Measurements from ENCODE around the gene UNC5CL. TPM values are rescaled to one million over a fixed set of nuclear protein-coding genes. Genes with fewer than 3 reads are reported as not detected.

Gene UNC5CL
- total RNA-seq, 1 experiment from 2014 or later: 5.5 TPM

GRCh38 chr6:41047745-41048732 is 9.0 kb upstream of the UNC5CL start:
- H3K9me3 ChIP-seq: no peaks in the 10 kb centered on the region
- Mint-ChIP-seq H3K27me3 (ENCODE audit: insufficient read depth, unreplicated experiment) (no peaks in the 10 kb centered on the region), H3K4me1 (ENCODE audit: low read depth, unreplicated experiment) (peaks cover 75% of the 10 kb centered on the region), H3K36me3 (ENCODE audit: insufficient read depth, unreplicated experiment) (no peaks in the 10 kb centered on the region), H3K4me3 (ENCODE audit: unreplicated experiment) (no peak overlapping the region), H3K9me3 (ENCODE audit: unreplicated experiment) (no peaks in the 10 kb centered on the region), H3K27ac (ENCODE audit: unreplicated experiment) (peak overlapping the region; percentile 64)
- no peak for TF ChIP-seq CTCF (IDR thresholded peaks at IDR 0.05; ENCODE audit: insufficient read depth in 1 of 2, low read depth in 1 of 2, low read length in 1 of 2, severe bottlenecking in 1 of 2, unreplicated experiment in 1 of 2)
- intact Hi-C loops (cut with micrococcal nuclease; ENCODE audit: unreplicated experiment): no loop called here
- no peaks in the 10 kb centered on the region for H3K27me3 ChIP-seq (replicated peaks; ENCODE audit: control insufficient read depth, insufficient read depth, low read length)
- peaks cover 83% of the 10 kb centered on the region for H3K4me1 ChIP-seq
- CTCF ChIA-PET: interaction anchor here (1.1 to 1.2 kb wide), 2 partner anchors 8 to 10 kb away, joined by 3 read pairs; no protein-coding TSS in a partner anchor
- no peak for DNase-seq
- no TSS peak for BruUV-seq (replicated peaks)
- POLR2A ChIA-PET: no interaction called here
- H3K4me3 ChIP-seq (ENCODE audit: low read depth, low read length): no peak overlapping the region
- no peaks in the 10 kb centered on the region for H3K36me3 ChIP-seq (ENCODE audit: control insufficient read depth, insufficient read depth, low read length)

- intact Hi-C loops (cut with micrococcal nuclease; ENCODE audit: unreplicated experiment): no loop called here
- no peak for TF ChIP-seq CTCF (IDR thresholded peaks at IDR 0.05; ENCODE audit: insufficient read depth in 1 of 2, low read depth in 1 of 2, low read length in 1 of 2, severe bottlenecking in 1 of 2, unreplicated experiment in 1 of 2)
- Histone ChIP-seq H3K4me3 (ENCODE audit: low read depth, low read length) (no peak overlapping the region), H3K36me3 (ENCODE audit: control insufficient read depth, insufficient read depth, low read length) (no peaks in the 10 kb centered on the region), H3K27me3 (replicated peaks; ENCODE audit: control insufficient read depth, insufficient read depth, low read length) (no peaks in the 10 kb centered on the region), H3K9me3 (no peaks in the 10 kb centered on the region), H3K4me1 (peaks cover 79% of the 10 kb centered on the region)
- H3K27ac Mint-ChIP-seq (ENCODE audit: unreplicated experiment): peak overlapping the region; percentile 64
- ChIA-PET POLR2A (no interaction called here), CTCF (interaction anchor here (0.9 kb wide), 1 partner anchor 12 kb away, joined by 3 read pairs; no protein-coding TSS in a partner anchor)
- no peaks in the 10 kb centered on the region for H3K36me3 Mint-ChIP-seq (ENCODE audit: insufficient read depth, unreplicated experiment)
- no peak for DNase-seq
- H3K4me3 Mint-ChIP-seq (ENCODE audit: unreplicated experiment): no peak overlapping the region
- H3K27me3 Mint-ChIP-seq (ENCODE audit: insufficient read depth, unreplicated experiment): no peaks in the 10 kb centered on the region
- no TSS peak for BruUV-seq (replicated peaks)
- H3K9me3 Mint-ChIP-seq (ENCODE audit: unreplicated experiment): no peaks in the 10 kb centered on the region
- peaks cover 69% of the 10 kb centered on the region for H3K4me1 Mint-ChIP-seq (ENCODE audit: low read depth, unreplicated experiment)
These were observed 8.3 kb upstream of the UNC5CL start for GRCh38 chr6:41047306-41047705.

- DNase-seq: no peak
- Mint-ChIP-seq H3K36me3 (ENCODE audit: insufficient read depth, unreplicated experiment) (no peaks in the 10 kb centered on the region), H3K27me3 (ENCODE audit: insufficient read depth, unreplicated experiment) (no peaks in the 10 kb centered on the region), H3K4me1 (ENCODE audit: low read depth, unreplicated experiment) (peaks cover 57% of the 10 kb centered on the region), H3K27ac (ENCODE audit: unreplicated experiment) (no peak overlapping the region), H3K4me3 (ENCODE audit: unreplicated experiment) (no peak overlapping the region), H3K9me3 (ENCODE audit: unreplicated experiment) (no peaks in the 10 kb centered on the region)
- ChIA-PET POLR2A (interaction anchor here (0.8 kb wide), 1 partner anchor 26 kb away, joined by 3 read pairs; the partner anchor contains the start of genes NFYA and OARD1), CTCF (no interaction called here)
- no TSS peak for BruUV-seq (replicated peaks)
- intact Hi-C loops (cut with micrococcal nuclease; ENCODE audit: unreplicated experiment): no loop called here
- H3K4me3 ChIP-seq (ENCODE audit: low read depth, low read length): no peak overlapping the region
- no peak for TF ChIP-seq CTCF (IDR thresholded peaks at IDR 0.05; ENCODE audit: insufficient read depth in 1 of 2, low read depth in 1 of 2, low read length in 1 of 2, severe bottlenecking in 1 of 2, unreplicated experiment in 1 of 2)
- no peaks in the 10 kb centered on the region for H3K36me3 ChIP-seq (ENCODE audit: control insufficient read depth, insufficient read depth, low read length)
- peaks cover 79% of the 10 kb centered on the region for H3K4me1 ChIP-seq
- H3K27me3 ChIP-seq (replicated peaks; ENCODE audit: control insufficient read depth, insufficient read depth, low read length): no peaks in the 10 kb centered on the region
- no peaks in the 10 kb centered on the region for H3K9me3 ChIP-seq
These were observed 7.1 kb upstream of the UNC5CL start for GRCh38 chr6:41046084-41046483.
